GM21619 (cell line): ENCODE measurements around the gene ADAM12.
"Not testable (repeated sequence)": the region's sequence is repeated elsewhere in the genome, so short reads cannot be mapped to it uniquely, and the experiment has no call there.

ENCODE experiments used
- ATAC-seq: cut with Tn5 transposase; IDR thresholded peaks from one replicate; pipeline ENCODE4 v1.9.1; 2021; ENCODE audit not compliant: unreplicated experiment

Gene ADAM12

DNA sequence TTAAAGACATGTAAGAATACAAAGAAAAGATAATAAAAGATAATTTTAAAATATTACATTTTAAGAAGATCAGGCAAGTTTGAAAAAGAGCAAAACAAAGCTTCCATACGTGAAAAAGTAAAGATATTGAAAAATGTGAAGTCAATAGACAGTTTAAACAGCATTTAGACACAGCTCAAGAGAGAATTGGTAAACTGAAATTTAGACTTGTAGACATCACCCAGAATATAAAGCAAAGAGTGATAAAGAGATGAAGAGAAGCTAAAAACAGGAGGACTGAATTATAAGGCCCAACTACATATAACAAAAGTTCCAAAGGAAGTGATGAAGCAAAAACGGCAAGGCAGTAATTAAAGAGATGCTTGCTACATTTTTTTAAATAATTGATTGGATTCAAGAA is 13.8 kb downstream of the ADAM12 start:
- no peak for ATAC-seq

DNA sequence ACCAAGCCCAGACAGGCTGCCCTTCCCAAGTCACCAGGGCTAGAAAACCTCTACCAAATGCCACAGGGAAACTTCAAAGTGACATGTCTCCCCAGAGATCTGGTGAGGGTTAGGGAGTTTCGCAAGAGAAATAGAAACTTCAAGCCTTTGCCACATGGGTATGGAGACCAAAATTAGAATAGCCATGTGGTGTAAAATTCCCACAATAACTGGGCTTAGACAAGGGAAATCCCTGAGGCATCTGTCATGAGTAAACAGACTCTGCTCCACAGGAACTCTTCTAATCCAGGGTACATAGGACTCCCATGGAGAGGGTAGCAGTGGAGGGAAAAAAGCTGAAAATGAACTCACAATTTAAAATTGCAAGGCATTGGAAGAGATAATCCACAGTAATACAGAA is 14.3 kb downstream of the ADAM12 start:
- ATAC-seq = no peak

DNA sequence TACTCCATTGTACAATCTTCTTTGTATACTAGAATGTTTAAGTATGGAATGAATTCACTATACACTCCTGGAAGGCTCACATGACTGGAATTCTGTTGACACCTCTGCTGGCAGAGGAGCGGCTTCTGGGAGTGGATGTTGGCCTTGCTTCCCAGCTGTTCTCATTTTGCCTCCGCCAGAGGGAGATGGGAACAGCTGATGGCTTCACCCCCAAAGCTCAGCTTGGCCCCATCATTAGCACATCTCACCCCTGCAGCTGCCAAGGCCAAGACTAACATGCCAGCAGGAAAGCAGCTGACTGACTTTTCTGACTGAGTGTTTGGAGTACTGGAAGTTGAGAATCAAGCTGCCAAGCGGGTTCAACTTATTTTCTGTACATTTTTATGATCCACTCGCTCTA is 15.1 kb downstream of the ADAM12 start:
- no peak for ATAC-seq

DNA sequence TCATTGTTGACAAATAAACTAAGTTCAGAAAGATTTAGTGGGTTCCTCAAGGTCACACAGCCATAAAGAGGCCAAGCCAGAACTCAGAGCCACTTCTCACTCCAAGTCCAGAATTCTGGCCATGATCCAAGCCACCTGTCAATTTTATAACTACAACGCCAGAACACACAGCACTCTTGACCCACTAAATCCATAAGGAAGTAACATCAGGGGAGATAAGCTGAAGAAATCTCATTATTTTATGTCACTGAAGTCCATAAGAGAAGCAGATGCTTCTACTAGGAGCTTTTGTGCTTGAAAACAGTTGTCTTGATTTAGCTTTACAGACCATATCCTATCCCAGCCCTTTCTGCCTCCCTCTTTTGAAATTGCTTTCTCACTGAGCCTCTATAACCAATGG is 15.9 kb downstream of the ADAM12 start:
- no peak for ATAC-seq

DNA sequence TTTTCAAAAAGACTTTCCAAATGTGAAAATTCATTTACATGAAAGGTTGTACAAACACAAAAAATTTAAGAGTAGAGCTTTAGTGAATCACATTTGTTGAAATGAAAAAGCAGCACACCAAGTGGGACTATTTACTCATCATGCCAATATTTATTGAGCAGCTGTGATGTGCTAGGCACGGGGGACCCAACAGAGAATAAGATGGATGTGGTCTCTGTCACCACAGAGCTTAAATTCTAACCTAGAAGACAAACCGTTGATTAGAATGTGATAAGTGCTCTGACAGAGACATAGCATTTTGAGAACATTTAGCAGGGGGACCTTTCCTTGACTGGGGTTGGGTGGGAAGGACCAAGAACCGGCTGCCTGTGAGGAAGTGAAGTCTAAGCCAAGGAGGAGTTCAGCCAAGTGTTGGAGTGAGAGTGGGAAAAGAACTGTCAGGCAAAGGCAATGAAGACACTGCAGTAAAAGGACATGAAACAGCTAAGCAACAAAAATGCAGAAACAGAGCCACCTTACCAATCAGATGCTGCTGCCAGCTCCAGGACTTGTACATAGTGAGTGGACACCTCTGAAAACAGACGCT is 19.1 kb downstream of the ADAM12 start:
- ATAC-seq = no peak

DNA sequence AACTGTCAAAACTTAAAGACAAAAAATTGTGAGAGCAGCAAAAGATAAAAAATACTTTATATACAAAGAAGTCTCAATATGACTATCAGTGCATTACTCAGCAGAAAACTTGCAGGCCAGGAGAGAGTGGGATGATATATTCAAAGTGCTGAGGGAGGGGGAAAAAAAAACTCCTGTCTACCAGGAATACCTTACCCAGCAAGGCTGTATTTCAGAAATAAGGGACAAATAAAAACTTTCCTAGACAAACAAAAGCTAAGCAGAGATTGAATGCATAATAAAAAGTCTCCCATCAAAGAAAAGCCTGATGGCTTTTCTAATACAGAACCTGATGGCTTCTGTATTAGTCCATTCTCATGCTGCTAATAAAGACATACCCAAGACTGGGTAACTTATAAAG is 31.1 kb downstream of the ADAM12 start:
- ATAC-seq = no peak

DNA sequence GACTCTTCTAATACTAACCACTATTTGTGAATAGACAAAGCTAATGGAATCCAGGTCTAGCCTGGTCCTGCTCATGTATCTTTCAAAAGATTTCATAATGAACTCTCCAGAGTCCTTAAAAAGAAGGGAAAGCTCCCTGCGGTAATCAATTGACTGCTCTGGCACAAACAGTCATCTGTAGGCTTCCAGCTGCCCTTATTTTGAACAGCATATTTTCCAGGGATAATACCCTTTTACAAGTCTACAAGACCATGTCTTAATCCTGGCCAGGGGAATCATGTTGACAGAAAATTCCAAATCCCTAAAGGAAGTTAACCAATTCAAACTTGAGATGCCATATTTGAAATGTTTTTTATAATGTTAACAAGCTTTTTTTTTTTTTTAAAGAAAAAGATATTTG is 34.6 kb downstream of the ADAM12 start:
- ATAC-seq = no peak

DNA sequence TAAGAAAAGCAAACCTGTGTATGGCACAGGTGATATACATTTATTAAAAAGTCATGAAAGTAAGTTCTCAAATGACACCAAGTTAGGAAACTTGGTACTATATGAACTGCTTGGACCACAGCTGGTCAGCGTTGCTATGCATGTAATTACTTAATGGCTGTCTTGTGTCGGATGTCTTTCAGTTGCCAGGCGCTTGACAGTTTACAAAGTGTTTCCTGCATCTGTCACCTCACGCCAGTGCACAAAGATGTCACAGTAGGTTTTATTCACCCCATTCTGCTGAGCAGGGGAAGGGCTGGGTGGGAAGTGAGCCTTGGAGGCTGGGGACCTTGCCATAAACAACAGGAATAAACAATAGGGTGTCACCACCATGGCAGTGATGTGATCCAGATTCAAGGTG is 35.8 kb downstream of the ADAM12 start:
- ATAC-seq = no peak

DNA sequence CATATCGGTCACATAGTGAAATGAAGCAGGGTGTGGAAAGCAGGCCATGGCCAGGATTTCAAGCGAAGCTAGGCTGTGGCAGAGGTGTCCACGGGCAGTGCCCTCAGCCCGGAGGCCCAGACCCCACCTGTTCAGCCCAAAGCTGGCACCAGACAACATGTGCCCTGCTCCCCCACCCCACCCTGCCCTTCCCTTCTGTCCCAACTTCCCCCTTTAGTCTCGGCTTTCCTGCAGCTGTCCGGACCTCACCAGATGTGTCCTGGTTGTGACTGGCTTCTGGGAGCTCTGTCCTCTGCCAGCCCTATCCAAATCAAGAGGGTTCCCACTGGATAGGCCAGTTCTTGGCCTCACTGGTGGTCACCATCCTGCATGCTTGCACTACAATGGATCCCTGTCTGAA is 37.3 kb downstream of the ADAM12 start:
- ATAC-seq = no peak

DNA sequence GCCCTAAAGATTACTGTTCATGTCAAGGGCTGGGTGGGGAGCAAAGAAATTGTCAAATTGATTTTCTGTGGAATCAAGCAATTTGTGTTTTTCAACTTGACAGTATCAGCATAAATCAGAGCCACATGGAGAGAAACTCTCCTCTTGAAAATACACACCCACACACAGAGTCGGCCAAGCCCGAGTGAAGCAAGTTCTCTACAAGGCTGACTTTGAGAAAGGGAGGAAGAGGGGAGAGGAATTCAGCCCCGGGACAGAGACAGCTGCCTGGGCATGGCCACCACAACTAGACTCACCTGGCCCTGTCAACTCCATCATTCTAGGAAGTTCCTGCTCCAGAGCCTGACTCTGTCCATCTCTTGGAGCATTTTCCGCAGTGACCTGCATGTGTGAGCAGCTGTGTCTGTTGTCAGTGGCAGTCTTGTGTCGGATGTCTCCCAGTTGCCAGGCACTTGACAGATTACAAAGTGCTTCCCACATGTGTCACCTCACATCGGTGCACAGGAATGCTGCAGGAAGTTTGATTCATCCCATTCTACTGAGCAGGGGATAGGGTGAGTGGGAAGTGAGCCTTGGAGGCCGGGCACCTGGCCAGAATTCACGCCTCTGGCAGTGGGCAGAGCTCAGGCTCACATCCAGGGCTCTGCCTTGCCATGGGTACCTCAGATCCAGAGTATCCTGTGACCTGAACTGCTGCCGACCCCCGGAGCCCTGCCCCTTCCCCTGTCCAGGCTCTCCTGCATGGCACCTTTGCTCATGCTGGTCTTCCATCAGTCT is 37.9 kb downstream of the ADAM12 start:
- ATAC-seq = no peak

DNA sequence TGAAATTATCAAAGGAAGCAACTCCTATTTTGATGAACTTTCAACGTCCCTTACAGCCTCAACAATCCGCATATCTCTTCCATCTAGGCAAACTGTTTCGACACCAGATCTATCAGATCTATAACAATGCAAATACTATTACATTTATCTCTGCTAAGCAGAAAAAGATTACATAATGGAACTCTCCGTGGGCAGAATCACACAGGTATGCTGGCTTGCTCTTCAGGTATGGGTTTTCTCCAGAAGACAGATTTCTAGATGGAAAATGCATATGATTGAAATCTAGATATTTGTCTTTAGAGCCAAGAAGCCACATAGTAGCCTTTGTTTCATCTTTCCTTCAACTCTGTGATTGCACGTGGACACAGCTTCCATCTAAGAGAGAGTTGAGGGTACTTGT is 38.6 kb downstream of the ADAM12 start:
- ATAC-seq = no peak

DNA sequence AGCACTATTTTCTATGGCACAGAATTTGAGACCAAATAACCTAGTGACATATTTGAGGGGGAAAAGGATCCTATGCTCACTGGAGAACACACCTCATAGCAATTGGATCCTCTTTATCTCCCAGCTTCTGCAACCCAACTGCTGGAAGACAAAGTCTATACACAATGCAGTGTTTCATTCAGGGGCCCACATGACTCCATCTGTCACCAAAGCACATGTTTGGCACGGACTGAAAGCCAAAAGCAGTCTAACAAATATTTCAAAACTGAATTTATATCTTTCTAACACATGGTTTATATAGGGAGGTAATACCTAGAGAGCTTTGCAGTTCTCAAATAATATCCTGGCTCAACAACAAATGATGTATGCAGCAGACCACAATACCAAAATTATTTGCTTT is 39.2 kb downstream of the ADAM12 start:
- ATAC-seq = no peak

DNA sequence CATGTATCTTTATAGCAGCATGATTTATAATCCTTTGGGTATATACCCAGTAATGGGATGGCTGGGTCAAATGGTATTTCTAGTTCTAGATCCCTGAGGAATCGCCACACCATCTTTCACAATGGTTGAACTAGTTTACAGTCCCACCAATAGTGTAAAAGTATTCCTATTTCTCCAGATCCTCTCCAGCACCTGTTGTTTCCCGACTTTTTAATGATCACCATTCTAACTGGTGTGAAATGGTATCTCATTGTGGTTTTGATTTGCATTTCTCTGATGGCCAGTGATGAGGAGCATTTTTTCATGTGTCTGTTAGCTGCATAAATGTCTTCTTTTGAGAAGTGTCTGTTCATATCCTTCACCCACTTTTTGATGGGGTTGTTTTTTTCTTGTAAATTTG is 44.8 kb downstream of the ADAM12 start:
- ATAC-seq = not testable (repeated sequence)

DNA sequence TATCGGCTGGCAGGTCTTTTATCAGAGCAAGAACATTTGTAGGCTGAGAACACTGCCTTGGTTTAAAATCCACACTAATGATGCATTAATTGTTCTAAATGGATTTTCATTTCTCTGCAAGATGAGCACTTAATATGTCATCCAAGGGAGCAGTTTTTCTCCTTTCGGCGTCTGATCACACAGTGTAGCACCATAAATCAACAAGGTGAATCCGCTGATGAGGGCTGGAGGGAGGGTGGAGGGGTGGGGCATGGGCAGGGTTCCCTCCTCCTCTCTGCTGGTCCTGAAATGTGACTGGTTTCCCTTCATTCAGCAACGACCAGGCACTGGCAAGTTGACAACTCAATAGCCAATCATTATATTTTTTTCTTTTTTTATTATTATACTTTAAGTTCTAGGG is 45.6 kb downstream of the ADAM12 start:
- no peak for ATAC-seq

DNA sequence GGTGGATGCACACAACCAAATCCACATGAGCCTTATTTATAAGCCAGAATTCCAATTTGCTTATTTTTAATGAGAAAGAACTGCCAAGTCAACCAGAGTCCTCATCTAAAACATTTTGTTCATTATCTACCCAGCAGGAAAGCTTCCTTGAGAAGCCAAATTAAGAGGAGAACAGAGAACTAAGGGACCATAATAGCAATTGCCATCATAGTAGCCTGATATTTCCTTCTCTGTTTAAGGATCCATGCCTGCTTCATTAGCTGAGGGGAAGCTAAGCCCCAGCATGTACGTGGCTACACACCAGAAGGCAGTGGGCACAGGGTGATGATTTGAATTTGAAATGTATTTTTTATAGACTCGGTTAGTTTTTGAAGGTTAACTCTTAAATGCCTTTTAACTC is 46.8 kb downstream of the ADAM12 start:
- ATAC-seq = no peak

DNA sequence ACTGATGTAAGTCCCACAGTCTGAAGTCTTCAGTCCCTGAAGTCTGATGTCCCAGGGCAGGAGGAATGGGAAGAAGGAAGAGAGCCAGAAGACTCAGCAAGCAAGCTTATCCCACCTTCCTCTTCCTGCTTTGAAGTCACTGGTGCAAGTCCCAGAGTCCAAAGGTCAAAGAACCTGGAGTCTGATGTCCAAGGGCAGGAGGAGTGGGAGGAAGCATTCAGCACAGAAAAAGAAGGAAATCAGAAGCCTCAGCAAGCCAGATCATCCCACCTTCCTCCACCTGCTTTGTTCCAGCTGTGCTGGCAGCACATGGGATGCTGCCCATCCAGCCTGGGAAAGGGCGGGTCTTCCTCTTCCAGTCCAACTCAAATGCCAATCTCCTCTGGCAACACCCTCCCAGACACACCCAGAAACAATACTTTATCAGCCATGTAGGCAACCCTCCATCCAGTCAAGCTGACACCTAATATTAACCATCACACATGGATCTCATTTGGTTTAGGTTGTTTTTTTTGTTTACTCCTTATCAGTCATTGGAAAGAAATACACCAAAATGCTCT is 50.9 kb downstream of the ADAM12 start:
- ATAC-seq = no peak

DNA sequence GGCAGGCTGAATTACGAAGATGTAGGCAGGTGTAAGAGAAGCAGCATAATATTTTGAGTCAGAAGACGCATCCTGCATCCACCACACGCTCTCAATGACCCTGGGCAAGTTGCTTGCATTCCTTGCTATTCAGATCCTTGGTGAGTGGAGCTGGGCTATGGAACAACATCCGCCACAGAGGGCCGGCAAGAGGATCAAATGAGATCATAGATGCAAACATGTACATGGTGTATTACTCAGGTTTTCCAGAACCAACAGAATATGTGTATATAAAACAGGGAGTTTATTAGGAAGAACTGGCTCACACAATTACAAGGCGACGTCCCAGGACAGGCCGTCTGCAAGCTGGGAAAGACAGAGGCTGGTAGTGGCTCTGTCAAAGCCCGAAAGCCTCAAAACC is 51.5 kb downstream of the ADAM12 start:
- ATAC-seq = no peak

DNA sequence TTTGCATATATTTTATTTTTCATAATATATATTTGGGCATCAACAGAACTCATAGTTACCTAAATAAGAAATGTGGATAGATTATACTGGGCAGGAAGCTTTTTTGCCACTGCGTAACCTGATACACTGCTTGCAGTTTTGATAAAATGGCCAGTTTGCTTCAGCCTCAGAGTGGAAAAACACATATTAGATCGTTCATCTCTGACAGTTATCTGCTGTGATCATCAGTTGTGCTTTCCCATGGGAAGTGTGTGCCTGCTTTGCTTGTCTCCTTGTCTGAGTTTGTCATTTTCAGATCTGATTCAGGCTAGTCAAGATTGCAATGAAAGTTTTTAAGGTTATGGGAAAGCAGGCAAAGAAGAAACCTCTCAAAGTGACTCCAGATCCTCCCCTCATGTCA is 54.0 kb downstream of the ADAM12 start:
- ATAC-seq = no peak

DNA sequence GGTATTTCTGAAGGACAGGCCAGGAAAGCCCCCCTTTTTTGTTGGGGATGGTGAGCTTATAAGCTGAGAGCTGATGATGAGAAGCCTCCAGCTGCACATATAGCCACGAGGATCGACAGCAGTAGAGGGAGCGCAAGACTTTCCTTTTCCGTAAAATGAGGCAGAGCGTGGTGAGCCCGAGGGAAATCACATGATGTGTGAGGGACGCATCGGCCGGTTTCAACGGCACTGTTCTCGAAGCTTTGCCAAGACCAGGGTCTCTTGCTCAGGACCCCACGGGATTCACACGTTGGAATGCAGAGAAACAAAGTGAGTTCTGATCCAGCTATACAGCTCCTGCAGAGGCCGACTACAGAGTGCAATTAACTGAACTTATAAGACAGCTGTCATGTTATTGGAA is 55.7 kb downstream of the ADAM12 start:
- no peak for ATAC-seq

DNA sequence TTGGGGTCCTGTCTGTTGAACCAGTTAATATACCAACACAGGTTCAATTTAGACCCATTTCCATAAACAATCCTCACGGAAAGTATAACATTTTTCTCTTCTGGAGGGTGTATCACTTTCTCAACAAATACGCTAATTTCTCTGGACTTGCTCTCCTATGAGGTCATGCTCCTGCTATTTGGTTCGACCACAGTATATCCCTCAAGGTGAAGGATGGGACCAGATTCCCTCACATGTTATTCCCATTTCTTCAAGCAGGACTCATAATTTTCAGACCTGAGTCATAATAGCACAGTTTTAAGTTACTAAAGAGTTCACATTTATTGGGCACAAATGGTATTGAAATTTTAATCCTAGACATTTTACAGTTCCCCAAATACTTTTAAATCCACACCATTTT is 57.2 kb downstream of the ADAM12 start:
- ATAC-seq = no peak

DNA sequence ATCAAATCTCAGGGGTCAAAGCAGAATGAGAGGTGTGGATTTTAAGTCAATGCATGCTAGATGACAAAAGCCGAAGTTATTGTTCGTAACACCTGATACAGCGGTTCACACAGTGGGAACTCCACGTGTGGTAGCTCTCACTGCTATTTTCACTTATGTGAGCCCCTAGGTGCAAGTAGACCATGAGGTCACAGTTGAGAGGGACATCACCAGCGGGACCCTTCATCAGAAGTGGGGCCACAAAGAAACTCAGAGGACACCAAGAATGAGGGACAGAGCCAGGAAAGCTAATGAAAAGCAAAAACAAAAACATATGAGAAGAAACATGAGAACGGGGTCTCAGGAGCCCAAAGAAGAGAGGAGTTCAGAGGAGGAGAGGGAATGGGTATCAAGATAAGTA is 63.5 kb downstream of the ADAM12 start:
- no peak for ATAC-seq

DNA sequence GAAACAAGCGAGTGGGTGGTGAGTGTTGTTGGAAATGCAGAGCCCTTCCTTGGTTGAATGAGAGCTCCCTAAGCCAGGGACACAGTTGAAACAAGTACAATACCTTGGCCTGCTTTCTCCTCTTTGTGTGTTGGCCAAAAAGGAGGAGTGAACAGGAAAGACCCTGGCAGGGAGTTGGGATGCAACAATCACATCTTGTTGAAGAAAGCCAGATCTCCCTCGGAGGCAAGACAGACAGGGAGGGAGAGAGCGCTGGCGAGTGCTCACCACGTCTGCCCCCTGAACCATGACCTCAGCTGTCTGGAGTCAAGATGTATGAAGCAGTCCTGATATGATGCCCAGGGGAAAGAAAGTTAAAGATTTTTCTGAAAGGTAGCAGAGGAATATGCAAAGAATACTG is 66.8 kb downstream of the ADAM12 start:
- no peak for ATAC-seq

DNA sequence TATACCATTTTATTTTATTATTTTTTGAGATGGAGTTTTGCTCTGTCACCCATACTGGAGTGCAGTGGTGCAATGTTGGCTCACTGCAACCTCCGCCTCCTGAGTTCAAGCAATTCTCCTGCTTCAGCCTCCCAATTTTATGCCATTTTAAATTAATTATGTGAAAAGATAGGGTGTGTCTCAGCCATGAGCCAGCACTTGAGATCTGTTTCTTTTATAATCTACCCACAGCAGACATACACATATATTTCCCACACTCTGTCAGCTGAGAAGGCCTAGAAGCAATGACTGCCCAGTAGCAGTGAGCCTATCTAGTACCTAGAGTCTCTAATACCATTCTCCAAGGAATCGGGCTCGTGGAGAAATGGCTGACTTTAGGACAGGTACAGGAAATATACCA is 70.5 kb downstream of the ADAM12 start:
- ATAC-seq = no peak
